GM21825 (cell line): Measurements from ENCODE around the gene ELAC2.

Source experiments
- ATAC-seq: cut with Tn5 transposase; IDR thresholded peaks from one replicate; pipeline ENCODE4 v1.9.1; 2021; ENCODE audit warnings: mild to moderate bottlenecking, moderate library complexity; ENCODE audit not compliant: unreplicated experiment

ELAC2 gene

DNA sequence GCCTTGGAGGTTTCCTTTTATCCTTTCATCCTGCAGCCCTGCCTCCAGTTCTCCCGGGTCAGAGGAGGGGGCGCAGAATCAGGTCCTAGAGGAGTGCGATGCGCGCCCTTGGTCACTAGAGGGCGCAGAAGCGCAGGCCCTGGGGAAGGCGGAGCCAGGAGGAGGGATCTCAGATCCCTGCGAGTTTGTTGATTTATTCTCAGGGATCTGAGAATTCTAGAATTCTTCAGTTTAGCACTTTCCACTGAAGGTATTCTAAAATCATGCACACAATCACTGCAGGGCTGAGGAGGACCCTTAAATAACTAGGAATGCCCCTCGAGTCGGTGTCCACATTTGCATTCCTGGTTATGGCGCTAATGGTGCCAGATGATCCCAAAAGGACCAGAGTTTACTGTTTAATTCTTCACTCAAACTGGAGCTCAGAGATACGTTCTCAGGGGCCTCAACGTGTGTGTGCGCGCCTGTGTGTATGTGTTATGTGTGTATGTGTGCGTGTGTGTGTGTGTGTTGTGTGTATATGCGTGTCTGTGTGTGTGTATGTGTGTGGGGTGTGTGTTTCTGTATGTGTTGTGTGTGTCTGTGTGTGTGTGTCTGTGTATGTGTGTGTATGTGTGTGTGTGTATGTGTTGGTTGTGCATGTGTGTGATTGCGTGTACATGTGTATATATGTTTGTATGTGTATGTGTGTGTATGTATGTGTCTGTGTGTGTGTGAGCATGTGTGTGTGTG is 6.9 kb upstream of the ELAC2 start:
- ATAC-seq, result peak; percentile 94

DNA sequence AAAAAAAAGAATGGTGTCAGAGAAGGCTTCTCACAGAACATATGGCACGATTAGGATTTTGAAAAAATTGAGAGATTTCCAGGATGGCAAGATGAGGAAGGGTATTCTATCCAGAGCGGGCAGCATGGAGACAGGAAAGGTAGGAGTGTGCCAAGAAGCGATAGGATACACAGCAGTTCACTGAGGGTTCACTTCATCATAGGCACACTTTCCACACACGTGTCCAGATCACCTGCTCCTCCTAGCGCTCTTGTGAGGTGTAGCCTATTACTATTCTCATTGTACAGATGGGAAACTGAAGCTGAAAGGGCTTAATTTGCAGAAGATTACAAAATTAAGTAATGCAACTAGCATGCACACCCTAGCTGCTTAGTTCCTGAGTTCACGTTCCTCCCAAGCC is 6.2 kb upstream of the ELAC2 start:
- ATAC-seq, result no peak

DNA sequence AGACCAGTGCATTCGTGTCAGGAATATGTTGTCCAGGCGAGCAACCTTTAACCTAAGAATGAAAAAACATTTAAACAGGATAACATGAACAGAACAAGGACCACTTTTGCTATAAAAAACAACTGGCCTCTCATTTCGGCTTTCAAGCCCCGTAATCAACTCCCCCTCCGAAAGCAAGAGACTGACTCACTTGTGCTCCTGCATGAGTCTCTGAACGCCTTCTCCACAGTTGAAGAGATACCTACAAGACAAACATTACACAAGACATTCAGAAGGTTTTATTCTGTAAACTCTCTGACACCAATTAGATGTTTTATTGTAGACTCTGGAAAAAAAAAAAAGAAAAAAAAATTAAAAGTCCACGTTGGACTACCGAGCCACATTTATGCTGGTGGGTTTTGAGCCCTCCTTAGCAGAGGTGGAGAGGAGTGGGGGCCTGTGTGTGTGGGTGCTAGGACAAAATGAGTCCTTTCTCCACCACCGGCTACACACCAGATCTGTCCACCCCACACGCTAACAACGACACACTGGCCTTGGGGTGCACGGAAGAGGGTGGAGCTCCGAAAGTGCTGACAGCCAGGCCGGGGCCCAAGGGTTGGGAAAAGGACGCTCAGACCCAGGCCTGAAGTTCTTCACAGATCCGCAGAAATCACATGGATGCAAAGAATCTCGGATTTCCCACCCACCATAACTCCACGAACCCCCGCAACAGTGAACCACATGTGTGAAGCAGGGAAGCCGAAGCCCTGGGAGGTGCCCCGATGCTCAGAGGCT is 759 bp downstream of the ELAC2 start:
- ATAC-seq, result peak; percentile 7

DNA sequence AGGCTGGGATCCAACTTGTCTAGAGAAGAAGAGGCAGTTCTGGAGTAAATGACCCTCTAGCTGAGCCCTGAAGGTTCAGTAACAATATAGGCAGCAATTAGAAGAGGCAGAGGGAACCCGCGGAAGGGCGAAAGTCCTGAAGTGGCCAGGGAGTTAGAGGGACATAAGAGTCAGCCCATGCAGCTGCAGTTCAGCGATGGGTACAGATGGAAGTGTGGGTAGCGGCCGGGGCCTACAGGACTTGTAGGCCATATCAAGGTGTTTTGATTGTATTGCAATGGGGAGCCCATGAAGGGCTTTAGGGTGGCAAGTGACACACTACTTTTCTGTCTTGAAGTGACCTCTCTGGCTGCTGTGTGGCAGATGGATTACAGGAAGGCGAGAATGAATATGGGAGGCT is 3.0 kb downstream of the ELAC2 start:
- no peak for ATAC-seq

DNA sequence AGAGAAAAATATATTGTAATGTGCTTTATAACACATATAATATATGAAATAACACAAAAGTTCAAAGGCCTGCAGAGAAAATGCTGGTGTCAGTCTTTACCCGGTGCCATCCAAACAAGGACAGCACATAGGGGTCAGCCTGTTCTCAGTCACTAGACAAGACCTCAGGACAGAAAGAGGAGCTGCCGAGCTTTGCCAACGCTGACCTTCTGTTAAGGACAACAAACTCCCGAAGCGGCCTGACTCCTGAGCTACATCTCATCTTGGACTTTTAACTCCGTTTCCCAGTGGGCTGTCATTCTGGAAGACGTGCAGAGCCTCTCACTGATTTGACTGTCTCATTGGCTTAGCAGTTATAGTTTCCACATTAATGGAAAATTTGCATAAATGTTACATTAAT is 6.9 kb downstream of the ELAC2 start:
- ATAC-seq, result no peak

DNA sequence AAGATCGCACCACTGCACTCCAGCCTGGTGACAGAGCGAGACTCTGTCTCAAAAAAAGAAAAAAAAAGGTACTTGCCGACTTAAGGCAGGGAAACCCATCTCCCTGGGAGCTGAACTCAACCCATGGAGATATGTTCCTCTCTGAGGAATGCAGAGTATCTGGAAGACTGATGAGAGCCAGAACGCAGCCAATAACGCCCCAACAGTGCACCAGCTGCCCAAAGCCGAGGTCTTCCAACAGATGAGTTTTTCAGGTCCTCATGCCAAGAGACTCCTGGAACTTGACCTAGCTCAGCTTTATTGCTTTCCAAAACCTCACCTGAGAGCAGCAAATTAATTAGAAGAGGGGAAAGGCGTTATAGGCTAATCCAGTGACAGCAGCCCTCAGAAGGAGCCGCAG is 9.4 kb downstream of the ELAC2 start:
- no peak for ATAC-seq

DNA sequence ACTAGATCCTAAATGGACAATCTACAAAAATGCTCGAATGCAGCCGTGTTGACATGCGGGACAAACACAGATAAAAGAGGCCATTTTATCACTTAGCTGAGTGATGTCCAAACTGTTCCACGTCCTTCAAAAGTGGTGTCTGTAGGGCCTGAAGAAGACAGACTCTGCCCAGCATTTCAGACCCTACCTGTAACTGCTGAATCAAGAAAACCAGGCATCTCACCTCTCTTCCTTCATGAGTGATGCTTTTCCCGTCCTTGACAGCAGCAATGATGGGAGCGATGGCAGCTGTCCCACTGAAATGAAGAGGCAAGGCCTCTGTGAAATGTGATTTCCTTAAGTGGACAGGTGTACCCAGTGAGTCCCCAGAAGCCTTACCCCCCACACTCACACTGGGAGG is 12.3 kb downstream of the ELAC2 start:
- no peak for ATAC-seq

DNA sequence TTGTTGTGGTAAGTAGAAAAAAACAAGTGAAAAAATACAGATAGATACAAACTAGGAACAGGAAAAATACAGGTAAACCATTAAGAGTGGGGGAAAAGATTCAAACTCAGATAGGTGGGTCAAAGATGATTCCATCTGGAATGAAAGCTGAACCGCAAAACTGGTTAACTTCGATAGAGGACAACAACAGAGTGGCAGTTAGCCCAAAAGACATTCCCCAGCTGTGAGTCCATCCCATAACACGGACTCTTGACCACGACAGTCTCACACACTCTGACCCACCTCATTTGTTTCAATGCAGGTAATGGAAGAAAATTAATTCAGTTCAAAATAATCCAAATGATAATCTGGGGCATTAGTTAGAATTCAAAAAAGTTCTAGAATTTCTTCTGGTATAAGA is 13.5 kb downstream of the ELAC2 start:
- ATAC-seq, result no peak

DNA sequence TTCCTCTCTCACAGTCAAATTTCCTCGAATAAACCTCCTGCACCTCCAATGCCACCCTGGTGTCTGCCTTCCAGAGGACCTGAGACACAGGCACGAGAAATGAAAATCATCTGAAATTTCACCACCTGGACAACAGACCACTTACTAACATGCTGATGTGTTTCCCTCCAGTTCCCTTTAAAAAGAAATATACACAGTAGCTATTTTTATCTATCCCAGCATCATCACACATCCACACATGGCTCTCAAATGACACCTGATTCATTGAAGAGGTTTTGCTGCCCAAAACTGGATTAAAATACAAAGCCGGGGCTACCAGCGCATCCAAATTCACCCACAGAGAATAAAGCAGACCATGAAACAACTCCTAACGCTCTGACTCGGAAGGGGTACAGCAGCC is 13.9 kb downstream of the ELAC2 start:
- no peak for ATAC-seq

DNA sequence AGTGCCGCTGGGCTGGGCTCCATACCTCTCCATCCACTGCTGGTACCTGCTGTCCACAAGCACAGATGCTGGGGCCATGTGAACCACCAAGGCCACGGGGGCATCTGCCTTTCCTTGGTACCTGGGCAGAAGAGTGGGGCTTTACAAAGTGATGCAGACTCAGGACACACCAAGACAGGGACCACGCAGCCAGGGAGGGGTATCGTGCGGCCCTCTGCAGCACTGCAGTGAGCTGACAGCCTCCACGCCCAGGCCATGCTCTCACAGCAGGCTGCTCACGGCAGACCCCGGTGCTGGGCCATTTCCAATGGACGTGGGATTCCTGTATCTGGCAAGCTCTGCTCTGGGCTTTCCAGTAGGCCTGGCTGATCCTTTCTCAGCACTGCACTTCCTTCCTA is 14.4 kb downstream of the ELAC2 start:
- ATAC-seq, result no peak

DNA sequence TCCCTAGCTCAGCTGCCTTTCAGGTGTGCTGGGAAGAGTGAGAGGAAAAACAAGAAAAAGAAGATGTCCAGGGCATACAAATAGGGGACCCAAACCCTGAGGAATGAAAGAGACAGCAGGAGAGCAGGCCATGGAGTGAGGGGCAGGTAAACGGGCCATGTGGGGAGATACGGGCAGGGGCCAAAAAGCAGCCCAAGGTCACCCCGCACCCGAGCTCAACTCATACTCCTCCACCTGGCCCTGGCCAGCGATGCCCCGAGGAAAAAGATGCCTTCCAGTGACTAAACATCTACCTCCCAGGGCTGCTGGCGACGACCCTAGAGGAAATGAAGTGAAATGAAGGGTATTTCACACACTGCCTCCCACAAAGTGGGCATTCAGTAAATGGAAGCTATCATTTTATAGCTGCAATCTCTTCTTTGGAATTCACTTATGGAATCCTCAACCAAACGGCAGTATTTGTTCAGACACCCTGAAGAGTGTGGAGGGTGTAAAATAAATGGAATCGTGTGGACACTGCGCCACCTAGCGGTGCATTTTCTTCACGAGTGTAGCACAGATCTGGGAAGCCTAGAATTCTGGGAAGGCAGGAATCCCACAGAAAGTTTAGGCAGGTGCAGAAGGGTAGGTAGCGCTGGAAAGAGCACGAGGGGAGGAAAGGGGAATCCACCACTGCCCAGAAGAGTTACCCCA is 14.9 kb downstream of the ELAC2 start:
- no peak for ATAC-seq

DNA sequence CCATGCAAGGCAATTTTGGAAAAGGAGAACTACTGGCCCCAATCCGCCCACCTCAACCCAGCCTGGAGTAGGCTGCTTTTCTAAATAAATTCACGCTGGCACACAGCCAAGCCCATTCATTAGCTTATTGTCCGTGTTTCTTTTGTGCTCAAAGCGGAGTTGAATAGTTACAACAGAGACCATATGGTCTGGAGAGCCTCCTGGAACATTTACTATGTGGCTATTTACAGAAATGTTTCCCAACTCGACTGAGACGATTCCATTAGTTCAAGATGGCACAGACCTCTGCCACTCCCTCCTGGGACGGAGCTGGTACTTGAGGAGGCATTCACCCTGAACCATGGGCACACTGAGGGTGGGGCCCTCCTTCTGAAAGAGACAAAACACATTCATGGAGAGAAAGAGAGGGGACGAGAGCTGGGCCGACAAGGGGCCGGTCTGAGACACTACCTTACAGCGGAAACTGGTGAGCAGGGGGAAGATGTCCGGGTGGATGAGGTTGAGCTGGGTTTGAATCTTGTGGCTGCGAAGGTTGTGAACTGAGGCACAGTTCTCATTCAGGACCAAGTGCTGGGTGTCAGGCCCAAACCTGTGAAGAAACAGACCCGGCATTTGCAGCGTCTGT is 15.7 kb downstream of the ELAC2 start:
- no peak for ATAC-seq

DNA sequence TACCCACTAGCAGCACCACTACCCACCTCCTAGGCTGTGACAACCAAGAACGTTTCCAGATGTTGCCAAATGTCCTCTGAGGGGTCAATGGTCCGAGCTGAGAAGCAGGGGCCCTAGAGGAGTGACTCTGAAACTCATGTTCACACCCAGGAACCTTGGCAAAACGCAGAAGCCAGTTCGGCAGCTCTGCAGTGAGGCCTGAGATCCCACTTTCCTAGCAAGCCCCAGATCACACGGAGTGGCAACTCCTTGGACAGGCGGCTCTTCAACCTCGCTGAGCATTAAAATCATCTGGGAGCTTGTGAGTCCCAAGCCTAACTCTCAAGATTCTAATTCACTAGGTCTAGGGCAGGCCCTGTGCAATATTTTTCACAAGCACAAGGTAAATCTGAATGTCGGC is 17.3 kb downstream of the ELAC2 start:
- no peak for ATAC-seq

DNA sequence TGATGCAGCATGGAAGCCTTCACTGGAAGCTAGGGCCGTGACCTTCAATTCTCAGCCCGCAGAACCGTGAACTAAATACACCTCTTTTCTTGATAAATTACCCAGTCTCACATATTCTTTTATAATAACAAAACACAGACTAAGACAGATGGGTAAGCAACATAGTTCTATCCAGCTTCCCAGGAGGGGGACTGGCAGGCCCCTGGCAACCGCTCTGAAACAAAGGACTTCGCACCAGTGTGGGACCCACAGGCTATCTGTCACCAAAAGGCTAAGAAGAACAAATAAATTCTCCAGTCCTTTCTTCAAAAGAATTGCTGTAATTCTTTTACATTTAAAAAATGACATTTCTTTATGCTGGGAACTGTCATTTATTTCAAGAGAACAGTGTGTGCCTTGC is 19.0 kb downstream of the ELAC2 start:
- no peak for ATAC-seq

DNA sequence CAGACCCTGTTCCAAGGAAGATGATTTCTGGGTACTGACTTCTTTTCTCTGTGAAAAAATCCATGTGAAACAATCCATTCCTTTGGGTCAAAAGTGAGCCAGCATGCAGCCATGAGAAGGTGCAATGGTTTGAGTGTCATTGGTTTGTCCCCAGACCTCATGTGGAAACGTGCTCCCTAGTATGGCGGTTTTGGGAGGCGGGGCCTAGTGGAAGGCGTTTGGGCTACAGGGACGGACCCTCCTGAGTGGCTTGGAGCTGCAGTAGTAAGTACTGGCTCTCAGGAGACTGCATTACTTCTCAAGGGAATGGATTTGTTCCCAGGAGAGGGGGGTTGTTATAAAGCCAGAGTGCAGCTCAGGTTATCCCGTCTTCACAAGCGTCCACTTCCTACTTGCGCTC is 19.4 kb downstream of the ELAC2 start:
- ATAC-seq, result no peak

DNA sequence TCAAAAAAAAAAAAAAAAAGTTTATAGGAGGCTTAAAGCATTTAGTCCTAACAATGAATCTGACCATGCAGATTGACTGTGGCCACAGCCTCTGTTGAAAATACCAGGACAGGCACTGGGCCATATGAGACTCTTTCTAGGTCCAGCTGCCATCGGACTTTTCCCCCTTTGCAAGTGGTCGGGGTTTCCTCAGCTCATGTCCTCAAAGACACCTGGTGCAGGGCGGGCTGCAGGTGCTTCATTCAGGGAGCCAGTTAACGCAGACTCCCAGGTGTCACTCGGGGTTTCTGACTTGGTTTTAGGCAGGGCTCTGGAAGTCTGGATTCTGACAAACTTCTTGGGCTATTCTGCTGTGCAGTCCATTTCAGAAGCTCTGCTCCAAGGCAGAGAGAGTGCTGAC is 20.9 kb downstream of the ELAC2 start:
- no peak for ATAC-seq

DNA sequence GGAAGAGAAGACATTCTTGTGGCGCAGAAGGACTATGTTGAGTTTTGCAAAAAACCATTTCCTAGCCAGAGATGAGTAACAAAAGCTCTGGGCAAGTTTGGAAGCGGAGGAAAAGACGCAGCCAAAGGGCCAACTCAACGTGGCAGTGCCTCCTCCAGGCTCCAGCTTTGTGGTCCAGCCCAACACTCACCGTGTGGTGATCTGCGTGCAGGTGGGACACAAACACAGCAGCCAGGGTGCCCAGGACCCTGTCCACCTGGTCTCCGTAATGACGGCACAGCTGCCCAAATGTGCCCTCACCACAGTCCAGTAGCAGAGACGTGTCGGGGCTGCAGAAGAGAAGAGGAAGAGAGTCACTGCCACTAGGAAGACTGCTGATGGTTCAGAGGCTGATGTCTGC is 21.5 kb downstream of the ELAC2 start:
- ATAC-seq, result no peak

DNA sequence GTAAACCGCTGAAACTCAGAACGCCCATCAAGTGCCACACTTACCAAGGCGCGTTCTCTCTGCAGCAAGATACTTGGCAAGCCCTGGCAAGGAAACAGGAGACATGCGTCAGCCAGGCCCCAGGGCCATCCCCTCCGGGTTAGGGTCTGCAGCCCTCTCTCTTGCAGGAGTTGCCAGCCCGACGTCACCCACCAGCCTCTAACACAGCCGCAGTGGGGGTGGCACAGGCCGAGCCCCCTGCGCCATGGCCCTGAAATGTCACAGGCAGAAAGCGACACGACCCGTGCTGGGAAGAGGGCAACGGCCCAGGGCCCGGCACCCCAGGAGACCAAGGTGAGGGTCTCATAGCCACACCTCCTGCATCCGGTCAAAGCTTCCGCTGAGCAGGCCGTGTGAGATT is 21.9 kb downstream of the ELAC2 start:
- no peak for ATAC-seq

DNA sequence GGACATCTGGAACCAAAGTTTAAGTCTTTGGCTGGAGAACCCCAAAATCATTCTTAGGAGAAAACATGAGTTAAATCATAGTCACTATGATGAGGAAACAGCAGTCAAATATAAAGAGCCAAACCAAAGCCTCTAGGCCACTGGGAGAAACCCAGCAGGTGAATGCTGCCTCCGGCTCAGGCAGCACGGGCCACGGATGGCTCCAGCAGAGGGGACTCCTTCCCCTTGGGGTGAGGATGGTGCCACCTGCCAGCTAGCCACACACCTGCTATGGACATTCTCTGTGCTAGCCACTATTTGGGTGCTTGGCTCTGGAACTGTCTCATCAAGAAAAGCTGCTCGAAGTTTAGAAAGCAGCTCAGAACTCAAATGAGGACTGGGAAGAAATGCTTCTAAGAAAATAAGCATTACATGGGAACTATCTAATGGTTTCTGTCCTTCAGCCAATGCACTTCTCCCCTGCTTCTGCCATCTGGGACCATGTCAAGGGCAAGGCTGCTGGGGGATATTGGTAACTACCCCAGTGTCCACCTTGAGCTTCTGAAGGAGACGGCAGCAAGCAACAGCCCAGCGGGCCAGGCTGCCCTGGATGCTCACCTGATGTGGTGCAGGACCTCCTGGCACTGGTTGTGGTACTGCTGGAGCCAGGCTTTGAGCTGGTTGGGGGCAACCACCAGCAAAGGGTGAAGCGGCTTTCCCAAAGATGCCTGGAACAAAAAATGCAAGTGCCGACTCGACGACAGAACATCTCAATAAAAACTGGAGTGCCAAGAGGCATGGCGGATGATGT is 22.5 kb downstream of the ELAC2 start:
- no peak for ATAC-seq

DNA sequence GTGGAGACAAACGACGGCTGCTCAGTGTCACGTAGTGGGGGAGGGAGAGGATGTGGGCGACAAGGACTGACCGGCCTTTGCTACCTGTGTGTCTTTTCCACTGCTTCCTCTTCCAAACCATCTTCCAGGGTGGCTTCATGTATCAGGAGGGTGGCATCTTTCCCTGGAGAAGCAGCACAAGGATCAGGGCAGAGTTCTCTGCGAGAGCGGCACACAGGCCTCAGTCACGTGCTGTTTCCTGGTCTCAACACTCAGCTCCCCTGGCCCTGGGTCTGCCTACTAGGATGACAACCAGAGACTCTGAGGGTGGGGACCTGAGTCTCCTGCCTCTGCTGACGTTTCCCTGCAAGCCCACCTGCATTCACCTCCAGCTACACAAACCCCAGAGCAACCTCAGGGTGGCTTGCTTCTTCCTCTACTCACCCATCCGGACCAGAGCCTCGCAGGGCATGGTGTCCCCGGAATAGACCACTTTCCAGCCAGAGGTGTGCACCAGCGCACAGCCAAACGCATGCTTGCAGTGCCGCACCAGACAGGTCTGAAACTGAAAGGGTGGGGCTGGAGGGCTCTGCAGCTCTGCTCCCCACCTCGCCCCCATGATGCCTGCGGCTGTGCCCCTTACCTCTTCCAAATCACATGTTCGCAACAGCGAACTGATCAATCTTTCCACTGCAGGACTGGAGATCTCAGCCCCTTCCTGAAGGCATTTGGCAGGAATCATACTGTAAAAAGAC is 23.3 kb downstream of the ELAC2 start:
- no peak for ATAC-seq
